GM12873 (cell line): ENCODE measurements around the gene SMG6.

Source experiments
- TF ChIP-seq, protein P1 (sequence below): IDR thresholded peaks from 2 replicates; pipeline ENCODE4 v1.5.1; 2012; ENCODE audit warnings: low read depth, mild to moderate bottlenecking, moderate library complexity, low read length, control low read depth; ENCODE audit not compliant: insufficient read depth; ENCODE audit errors: missing control alignments

Gene SMG6

DNA sequence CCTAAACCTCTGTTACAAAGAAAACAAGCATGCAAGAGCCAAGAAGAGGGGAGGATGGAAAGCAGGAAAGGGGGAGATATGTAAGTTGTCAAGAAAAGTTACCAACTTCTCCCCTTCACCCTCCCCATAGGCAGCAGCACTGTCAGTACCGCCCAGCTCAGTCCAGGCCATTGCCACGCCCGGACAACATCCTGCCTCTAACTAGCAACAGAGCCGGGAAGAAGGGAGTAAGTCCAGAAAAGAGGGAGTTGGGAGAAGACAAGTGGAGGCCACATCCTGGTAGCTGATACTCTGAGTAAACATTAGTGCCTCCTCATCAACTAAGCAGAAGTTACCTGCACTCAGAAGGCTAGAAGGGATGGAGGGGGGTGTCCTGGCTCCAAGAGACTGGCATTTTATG is 113.6 kb downstream of the SMG6 start:
- TF ChIP-seq, protein P1, sequence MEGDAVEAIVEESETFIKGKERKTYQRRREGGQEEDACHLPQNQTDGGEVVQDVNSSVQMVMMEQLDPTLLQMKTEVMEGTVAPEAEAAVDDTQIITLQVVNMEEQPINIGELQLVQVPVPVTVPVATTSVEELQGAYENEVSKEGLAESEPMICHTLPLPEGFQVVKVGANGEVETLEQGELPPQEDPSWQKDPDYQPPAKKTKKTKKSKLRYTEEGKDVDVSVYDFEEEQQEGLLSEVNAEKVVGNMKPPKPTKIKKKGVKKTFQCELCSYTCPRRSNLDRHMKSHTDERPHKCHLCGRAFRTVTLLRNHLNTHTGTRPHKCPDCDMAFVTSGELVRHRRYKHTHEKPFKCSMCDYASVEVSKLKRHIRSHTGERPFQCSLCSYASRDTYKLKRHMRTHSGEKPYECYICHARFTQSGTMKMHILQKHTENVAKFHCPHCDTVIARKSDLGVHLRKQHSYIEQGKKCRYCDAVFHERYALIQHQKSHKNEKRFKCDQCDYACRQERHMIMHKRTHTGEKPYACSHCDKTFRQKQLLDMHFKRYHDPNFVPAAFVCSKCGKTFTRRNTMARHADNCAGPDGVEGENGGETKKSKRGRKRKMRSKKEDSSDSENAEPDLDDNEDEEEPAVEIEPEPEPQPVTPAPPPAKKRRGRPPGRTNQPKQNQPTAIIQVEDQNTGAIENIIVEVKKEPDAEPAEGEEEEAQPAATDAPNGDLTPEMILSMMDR = no peak

DNA sequence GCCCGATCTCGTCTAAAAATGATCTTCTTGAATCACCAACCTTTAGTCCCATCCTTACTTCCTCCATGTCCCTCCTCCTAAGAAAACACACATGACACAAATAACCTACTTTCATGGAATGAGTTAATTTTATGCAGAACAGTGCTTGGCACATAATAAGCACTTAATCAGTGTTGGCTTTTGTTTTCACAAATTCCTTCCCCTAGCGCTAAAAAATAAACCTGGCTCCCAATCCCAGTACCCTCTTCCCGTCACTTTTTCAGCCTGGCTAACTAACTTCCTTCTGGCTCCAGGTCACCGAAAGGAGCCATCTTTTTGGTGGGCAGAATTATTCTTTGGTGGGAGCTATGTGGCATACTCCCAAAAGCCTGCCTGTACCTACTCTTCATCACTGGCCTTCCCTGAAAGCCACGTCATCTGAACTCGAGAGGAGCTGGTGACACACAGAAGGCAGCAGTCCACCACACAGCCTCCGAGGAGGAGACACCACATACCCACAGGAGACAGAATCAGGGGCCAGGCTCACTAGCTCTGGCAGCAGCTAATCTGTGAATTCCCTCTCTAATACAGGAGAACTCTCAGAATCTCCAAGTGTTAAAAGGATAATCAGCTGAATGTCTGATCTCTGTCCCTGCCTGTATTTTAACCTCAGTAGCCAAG is 114.5 kb downstream of the SMG6 start:
- TF ChIP-seq, protein P1 = no peak

DNA sequence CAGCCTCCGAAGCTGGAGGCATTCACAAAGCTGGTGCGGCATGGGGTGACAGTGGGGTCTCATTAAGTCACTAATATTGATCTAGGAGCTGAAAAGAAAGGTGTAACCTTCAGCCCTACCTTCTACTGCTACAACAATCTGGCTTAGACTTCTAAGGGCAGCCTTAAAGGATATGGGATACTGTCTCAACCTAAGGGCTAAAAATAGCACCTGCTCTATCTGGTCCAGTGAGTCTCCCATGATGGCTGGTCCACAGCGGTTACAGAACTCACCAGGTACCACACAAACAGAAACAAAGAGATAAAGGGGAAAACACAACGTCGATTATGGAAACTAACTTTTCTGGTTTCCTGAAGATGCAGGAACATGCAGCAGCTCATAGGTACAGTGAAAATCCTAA is 115.8 kb downstream of the SMG6 start:
- TF ChIP-seq, protein P1 = no peak

DNA sequence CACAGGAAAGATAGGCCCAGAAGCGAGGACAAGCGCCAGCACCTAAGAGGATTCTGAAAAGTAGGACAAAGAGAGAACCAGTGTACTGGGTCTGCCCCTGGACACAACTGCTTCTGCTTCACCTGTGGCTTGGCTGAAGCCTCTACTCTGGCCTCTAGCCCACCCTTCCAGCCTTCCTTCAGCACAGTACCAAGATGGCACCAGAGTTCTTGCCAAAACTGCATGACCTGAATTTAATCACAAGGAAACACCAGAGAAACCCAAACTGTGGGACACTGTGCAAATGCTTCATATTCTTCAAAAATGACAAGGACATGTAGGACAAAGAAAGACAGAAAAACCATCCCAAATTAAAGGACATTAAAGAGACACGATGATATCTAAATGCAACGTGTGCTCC is 116.6 kb downstream of the SMG6 start:
- TF ChIP-seq, protein P1 = no peak

DNA sequence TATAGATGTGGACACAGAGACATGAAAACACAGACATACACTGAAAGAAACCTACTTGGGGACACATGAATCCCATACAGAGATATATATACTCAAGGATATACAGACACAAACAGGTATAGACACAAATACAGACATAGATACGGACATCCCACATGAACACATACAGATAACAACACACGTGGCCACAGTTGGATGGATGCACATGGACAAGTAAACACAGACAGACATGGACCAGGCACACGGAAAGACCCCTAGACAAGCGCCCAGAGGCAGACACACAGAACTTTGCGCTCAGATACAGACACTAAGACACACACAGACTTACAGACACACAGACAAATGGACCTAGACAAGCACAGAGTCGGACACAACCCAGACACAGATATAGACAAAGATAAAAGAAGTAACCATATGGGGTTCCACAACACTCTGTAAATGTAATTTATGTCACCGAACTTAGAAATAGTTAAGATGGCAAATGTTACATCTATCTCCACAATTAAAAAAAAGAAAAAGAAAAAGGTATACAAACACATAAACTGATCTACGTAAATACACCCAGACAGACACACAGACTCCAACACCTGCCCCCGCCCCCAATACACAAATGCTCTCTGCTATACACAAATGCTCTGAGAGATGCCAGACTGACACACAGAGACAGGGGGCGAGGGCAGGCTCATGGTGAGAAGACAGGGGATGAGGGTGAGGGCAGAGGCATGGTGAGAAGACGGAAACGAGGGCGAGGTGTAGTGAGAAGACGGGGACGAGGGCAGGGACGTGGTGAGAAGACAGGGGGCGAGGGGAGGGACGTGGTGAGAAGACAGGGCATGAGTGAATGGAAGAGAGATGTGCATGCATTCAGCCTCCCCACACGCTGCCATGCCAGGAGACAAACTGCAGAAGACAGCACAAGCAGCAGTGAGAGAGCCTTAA is 118.3 kb downstream of the SMG6 start:
- TF ChIP-seq, protein P1 = no peak

DNA sequence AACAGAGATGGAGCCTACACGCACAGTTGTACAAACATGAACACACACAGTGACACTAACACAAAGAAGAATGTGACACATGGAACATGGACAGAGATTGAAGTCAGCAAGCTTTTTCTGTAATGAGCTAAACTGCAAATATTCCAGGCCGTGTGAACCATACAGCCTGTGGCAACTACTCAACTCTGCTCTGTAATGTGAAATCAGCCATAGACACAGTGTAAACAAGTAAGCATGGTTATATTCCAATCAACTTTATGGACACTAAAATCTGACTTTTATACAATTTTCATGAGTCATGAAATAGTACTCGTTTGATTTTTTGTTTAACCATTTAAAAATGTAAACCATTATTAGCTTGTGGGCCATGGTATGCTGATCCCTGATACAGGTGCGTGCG is 120.2 kb downstream of the SMG6 start:
- TF ChIP-seq, protein P1 = no peak

DNA sequence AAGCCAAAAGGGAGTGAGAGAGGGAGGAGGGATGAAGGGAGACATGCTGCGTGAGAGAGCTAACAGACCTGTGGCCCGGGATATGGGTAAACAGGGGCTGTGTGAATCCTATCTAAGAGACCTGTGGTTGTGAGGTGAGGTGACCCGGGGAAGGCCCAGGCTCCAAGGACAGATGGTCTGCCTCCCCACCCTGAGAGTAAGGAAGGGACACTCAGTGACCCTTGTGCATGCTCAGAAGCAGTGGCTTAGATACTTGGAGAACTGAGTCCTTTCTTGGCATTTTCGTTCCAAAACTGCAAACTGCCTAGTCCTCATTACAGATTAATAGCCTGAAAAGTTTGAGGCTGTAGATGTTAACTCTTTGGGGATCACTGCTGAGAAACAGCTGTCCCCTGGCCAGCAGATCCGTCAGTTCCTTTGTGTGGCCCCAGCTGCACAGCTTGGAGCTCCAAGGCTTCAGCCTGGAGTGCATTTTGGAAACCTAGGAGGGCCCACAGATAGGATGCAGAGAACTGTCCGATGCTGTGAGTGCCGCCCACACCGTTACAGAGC is 121.6 kb downstream of the SMG6 start:
- TF ChIP-seq, protein P1 = no peak
